ENCODE data around the gene TMEM126A. TPM values are rescaled to one million over a fixed set of nuclear protein-coding genes. Genes with fewer than 3 reads are reported as not detected.
A peak's percentile ranks its signal among the peaks of the same experiment; 100 is the strongest.

TMEM126A gene
- total and polyA plus RNA-seq, 4 experiments from 2014 or later = 17.4 to 70.0 (median 42.4) TPM

- H3K27ac ChIP-seq (ENCODE audit: low read depth, low read length) = peak overlapping the region; percentile 82
- DNase-seq = no peak
- peaks cover 27 to 47% (median 36%) of the 10 kb centered on the region in 4 donors for H3K4me1 Mint-ChIP-seq
Measured at GRCh38 chr11:85628771-85629341, 18.9 kb upstream of the TMEM126A start.

GRCh38 chr11:85634747-85635146 is 13.0 kb upstream of the TMEM126A start:
- H3K9me3 ChIP-seq (ENCODE audit: control insufficient read depth in 1 of 2, low read length in 2 of 2) = no peaks in the 10 kb centered on the region
- Mint-ChIP-seq H3K36me3 (peaks cover 38 to 55% of the 10 kb centered on the region in 2 donors), H3K27ac (no peak overlapping the region), H3K9me3 (no peaks in the 10 kb centered on the region), H3K27me3 (no peaks in the 10 kb centered on the region), H3K4me3 (no peak overlapping the region), H3K4me1 (peaks cover 1 to 10% (median 7%) of the 10 kb centered on the region in 4 donors)
- no peak overlapping the region for H3K4me3 ChIP-seq (ENCODE audit: low read length in 2 of 2)
- peaks cover 24% of the 10 kb centered on the region for H3K36me3 ChIP-seq (ENCODE audit: insufficient read depth, low read length)
- intact Hi-C loops (cut with micrococcal nuclease) = no loop called here
- CTCF ChIA-PET (ENCODE audit: partially characterized antibody) = interaction anchor here (0.6 kb wide), 1 partner anchor 659 kb away, joined by 4 read pairs; no protein-coding TSS in a partner anchor
- H3K27ac ChIP-seq (ENCODE audit: low read depth, low read length) = no peak overlapping the region
- POLR2A ChIA-PET (ENCODE audit: partially characterized antibody) = interaction anchor here (1.3 kb wide), 1 partner anchor 12 kb away, joined by 3 read pairs; no protein-coding TSS in a partner anchor
- no peaks in the 10 kb centered on the region for H3K27me3 ChIP-seq (ENCODE audit: insufficient read depth, low read length)
- peaks cover 8% of the 10 kb centered on the region for H3K4me1 ChIP-seq (ENCODE audit: insufficient read depth, low read length)
- DNase-seq = no peak

More at GRCh38 chr11:85628771-85629341, 18.9 kb upstream of the TMEM126A start:
- peak overlapping the region; percentile 58 to 73 for H3K4me3 ChIP-seq (ENCODE audit: low read length in 2 of 2)
- Mint-ChIP-seq H3K36me3 (peaks cover 13 to 32% of the 10 kb centered on the region in 2 donors), H3K9me3 (peaks cover 0 to 1% (median 0%) of the 10 kb centered on the region in 8 donors), H3K4me3 (peak overlapping the region; percentile 93 to 99 (median 98)), H3K27me3 (peaks cover 0 to 2% of the 10 kb centered on the region in 2 donors), H3K27ac (peak overlapping the region; percentile 91 to 99 (median 97))
- CTCF ChIA-PET (ENCODE audit: partially characterized antibody) = interaction anchor here (0.8 to 1.8 kb wide), 5 partner anchors 19 to 226 kb away, joined by 3 to 11 read pairs (median 7); partner anchors contain the start of genes CCDC83 and TMEM126A
- POLR2A ChIA-PET (ENCODE audit: partially characterized antibody) = interaction anchor here (0.8 to 4.3 kb wide), 11 partner anchors 9 to 673 kb away, joined by 3 to 68 read pairs (median 11); partner anchors contain the start of genes CREBZF, EED, HIKESHI and PICALM
- intact Hi-C loops (cut with micrococcal nuclease) = loop anchor here (1.0 to 2.0 kb wide), 8 partner anchors 18 to 674 kb away; partner anchors contain the start of genes HIKESHI, PICALM and TMEM126A
- H3K9me3 ChIP-seq (ENCODE audit: control insufficient read depth in 1 of 2, low read length in 2 of 2) = no peaks in the 10 kb centered on the region
- peaks cover 30% of the 10 kb centered on the region for H3K4me1 ChIP-seq (ENCODE audit: insufficient read depth, low read length)
- H3K36me3 ChIP-seq (ENCODE audit: insufficient read depth, low read length) = peaks cover 6% of the 10 kb centered on the region
- no peaks in the 10 kb centered on the region for H3K27me3 ChIP-seq (ENCODE audit: insufficient read depth, low read length)

- DNase-seq = no peak
- peaks cover 5 to 10% of the 10 kb centered on the region in 2 donors for H3K27me3 Mint-ChIP-seq
- Histone ChIP-seq H3K9me3 (ENCODE audit: control insufficient read depth in 1 of 2, low read length in 2 of 2) (no peaks in the 10 kb centered on the region), H3K4me3 (ENCODE audit: low read length in 2 of 2) (no peak overlapping the region), H3K27me3 (ENCODE audit: insufficient read depth, low read length) (peaks cover 4% of the 10 kb centered on the region), H3K36me3 (ENCODE audit: insufficient read depth, low read length) (no peaks in the 10 kb centered on the region), H3K4me1 (ENCODE audit: insufficient read depth, low read length) (peaks cover 10% of the 10 kb centered on the region), H3K27ac (ENCODE audit: low read depth, low read length) (no peak overlapping the region)
- H3K4me3 Mint-ChIP-seq = no peak overlapping the region
- CTCF ChIA-PET (ENCODE audit: partially characterized antibody) = no interaction called here
- no peak overlapping the region for H3K27ac Mint-ChIP-seq
- peaks cover 6 to 13% of the 10 kb centered on the region in 2 donors for H3K36me3 Mint-ChIP-seq
- intact Hi-C loops (cut with micrococcal nuclease) = no loop called here
- POLR2A ChIA-PET (ENCODE audit: partially characterized antibody) = no interaction called here
- H3K4me1 Mint-ChIP-seq = peaks cover 7 to 14% (median 10%) of the 10 kb centered on the region in 4 donors
- H3K9me3 Mint-ChIP-seq = no peaks in the 10 kb centered on the region
Measured at GRCh38 chr11:85643191-85643614, 4.6 kb upstream of the TMEM126A start.

GRCh38 chr11:85647078-85647477 is 689 bp upstream of the TMEM126A start:
- POLR2A ChIA-PET (ENCODE audit: partially characterized antibody) = interaction anchor here (0.7 to 10.5 kb wide), 12 partner anchors 8 to 555 kb away, joined by 3 to 169 read pairs (median 4); partner anchors contain the start of genes CREBZF, DLG2, PICALM and TMEM126B
- H3K27ac ChIP-seq (ENCODE audit: low read depth, low read length) = peak overlapping the region; percentile 72
- peak overlapping the region; percentile 88 to 99 (median 96) for H3K27ac Mint-ChIP-seq
- peaks cover 0 to 19% of the 10 kb centered on the region in 2 donors for H3K36me3 Mint-ChIP-seq
- intact Hi-C loops (cut with micrococcal nuclease) = loop anchor here (1.0 kb wide), 2 partner anchors 17 to 19 kb away; partner anchors contain the start of gene TMEM126B
- peaks cover 5 to 8% of the 10 kb centered on the region in 2 donors for H3K27me3 Mint-ChIP-seq
- no peaks in the 10 kb centered on the region for H3K9me3 Mint-ChIP-seq
- peaks cover 16 to 32% (median 24%) of the 10 kb centered on the region in 4 donors for H3K4me1 Mint-ChIP-seq
- peaks cover 26% of the 10 kb centered on the region for H3K4me1 ChIP-seq (ENCODE audit: insufficient read depth, low read length)
- H3K9me3 ChIP-seq (ENCODE audit: control insufficient read depth in 1 of 2, low read length in 2 of 2) = no peaks in the 10 kb centered on the region
- H3K4me3 ChIP-seq (ENCODE audit: low read length in 2 of 2) = peak overlapping the region; percentile 57 to 76
- CTCF ChIA-PET (ENCODE audit: partially characterized antibody) = interaction anchor here (1.2 to 3.4 kb wide), 5 partner anchors 10 to 51 kb away, joined by 3 to 25 read pairs (median 7); partner anchors contain the start of genes CREBZF, DLG2 and TMEM126B
- H3K27me3 ChIP-seq (ENCODE audit: insufficient read depth, low read length) = peaks cover 4% of the 10 kb centered on the region
- H3K4me3 Mint-ChIP-seq = peak overlapping the region; percentile 92 to 99 (median 96)
- no peak for DNase-seq
- H3K36me3 ChIP-seq (ENCODE audit: insufficient read depth, low read length) = no peaks in the 10 kb centered on the region

GRCh38 chr11:85651118-85651517 is 3.4 kb downstream of the TMEM126A start:
- no peaks in the 10 kb centered on the region for H3K27me3 Mint-ChIP-seq
- intact Hi-C loops (cut with micrococcal nuclease) = no loop called here
- H3K36me3 ChIP-seq (ENCODE audit: insufficient read depth, low read length) = peaks cover 8% of the 10 kb centered on the region
- no peak overlapping the region for H3K4me3 ChIP-seq (ENCODE audit: low read length in 2 of 2)
- no peaks in the 10 kb centered on the region for H3K9me3 Mint-ChIP-seq
- ChIA-PET POLR2A (ENCODE audit: partially characterized antibody) (interaction anchor here (2.2 to 10.5 kb wide), 3 partner anchors 10 to 101 kb away, joined by 4 to 169 read pairs (median 15); partner anchors contain the start of genes CREBZF, DLG2 and TMEM126B), CTCF (ENCODE audit: partially characterized antibody) (no interaction called here)
- no peaks in the 10 kb centered on the region for H3K9me3 ChIP-seq (ENCODE audit: control insufficient read depth in 1 of 2, low read length in 2 of 2)
- H3K4me1 ChIP-seq (ENCODE audit: insufficient read depth, low read length) = peaks cover 26% of the 10 kb centered on the region
- no peak overlapping the region for H3K4me3 Mint-ChIP-seq
- H3K4me1 Mint-ChIP-seq = peaks cover 22 to 36% (median 29%) of the 10 kb centered on the region in 4 donors
- H3K27ac Mint-ChIP-seq = peak overlapping the region in 1 of 7 donors; percentile 23
- H3K36me3 Mint-ChIP-seq = peaks cover 0 to 43% of the 10 kb centered on the region in 2 donors
- no peak for DNase-seq
- no peak overlapping the region for H3K27ac ChIP-seq (ENCODE audit: low read depth, low read length)
- H3K27me3 ChIP-seq (ENCODE audit: insufficient read depth, low read length) = no peaks in the 10 kb centered on the region

- Mint-ChIP-seq H3K36me3 (peaks cover 0 to 55% of the 10 kb centered on the region in 2 donors), H3K27ac (peak overlapping the region in 3 of 7 donors; percentile 5 to 78 (median 71))
Measured at GRCh38 chr11:85652786-85653447, 5.2 kb downstream of the TMEM126A start.

More at GRCh38 chr11:85652786-85653447, 5.2 kb downstream of the TMEM126A start:
- Histone ChIP-seq H3K36me3 (ENCODE audit: insufficient read depth, low read length) (peaks cover 21% of the 10 kb centered on the region), H3K4me1 (ENCODE audit: insufficient read depth, low read length) (peaks cover 18% of the 10 kb centered on the region), H3K4me3 (ENCODE audit: low read length in 2 of 2) (no peak overlapping the region), H3K27me3 (ENCODE audit: insufficient read depth, low read length) (no peaks in the 10 kb centered on the region), H3K9me3 (ENCODE audit: control insufficient read depth in 1 of 2, low read length in 2 of 2) (no peaks in the 10 kb centered on the region), H3K27ac (ENCODE audit: low read depth, low read length) (no peak overlapping the region)
- no peak for DNase-seq
- H3K27me3 Mint-ChIP-seq = no peaks in the 10 kb centered on the region
- ChIA-PET CTCF (ENCODE audit: partially characterized antibody) (interaction anchor here (1.2 kb wide), 1 partner anchor 11 kb away, joined by 4 read pairs; no protein-coding TSS in a partner anchor), POLR2A (ENCODE audit: partially characterized antibody) (interaction anchor here (2.2 to 10.5 kb wide), 2 partner anchors 9 to 99 kb away, joined by 4 to 169 read pairs; partner anchors contain the start of gene CREBZF)
- intact Hi-C loops (cut with micrococcal nuclease) = no loop called here
- H3K4me3 Mint-ChIP-seq = no peak overlapping the region
- H3K4me1 Mint-ChIP-seq = peaks cover 22 to 29% (median 26%) of the 10 kb centered on the region in 4 donors
- H3K9me3 Mint-ChIP-seq = no peaks in the 10 kb centered on the region

All from CD4-positive, alpha-beta memory T cell (primary cell).